ENCODE data around the gene SLC6A20.

DNA sequence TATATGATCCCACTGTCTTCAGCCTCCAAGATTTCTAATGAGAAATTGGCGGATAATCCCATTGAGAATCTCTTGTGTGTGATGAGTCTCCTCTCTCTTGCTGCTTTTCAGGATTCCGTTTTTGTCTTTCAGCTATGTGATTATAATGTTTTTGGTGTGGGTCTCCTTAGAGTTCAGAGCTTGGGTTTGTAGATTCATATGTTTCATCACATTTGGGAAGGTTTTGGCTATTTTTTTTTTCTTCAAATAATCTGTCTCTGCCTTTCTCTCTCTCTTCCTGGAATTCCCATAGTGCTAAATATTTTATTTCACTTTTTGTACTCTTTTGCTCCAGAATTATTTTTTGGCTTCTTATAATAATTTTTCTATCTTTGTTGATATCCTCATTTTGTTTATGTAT, 66.7 kb downstream of the SLC6A20 start:
- TF ChIP-seq POLR2A (IDR thresholded peaks at IDR 0.05; ENCODE audit: extremely low read depth, insufficient read length), result no peak
- TF ChIP-seq, protein P1, sequence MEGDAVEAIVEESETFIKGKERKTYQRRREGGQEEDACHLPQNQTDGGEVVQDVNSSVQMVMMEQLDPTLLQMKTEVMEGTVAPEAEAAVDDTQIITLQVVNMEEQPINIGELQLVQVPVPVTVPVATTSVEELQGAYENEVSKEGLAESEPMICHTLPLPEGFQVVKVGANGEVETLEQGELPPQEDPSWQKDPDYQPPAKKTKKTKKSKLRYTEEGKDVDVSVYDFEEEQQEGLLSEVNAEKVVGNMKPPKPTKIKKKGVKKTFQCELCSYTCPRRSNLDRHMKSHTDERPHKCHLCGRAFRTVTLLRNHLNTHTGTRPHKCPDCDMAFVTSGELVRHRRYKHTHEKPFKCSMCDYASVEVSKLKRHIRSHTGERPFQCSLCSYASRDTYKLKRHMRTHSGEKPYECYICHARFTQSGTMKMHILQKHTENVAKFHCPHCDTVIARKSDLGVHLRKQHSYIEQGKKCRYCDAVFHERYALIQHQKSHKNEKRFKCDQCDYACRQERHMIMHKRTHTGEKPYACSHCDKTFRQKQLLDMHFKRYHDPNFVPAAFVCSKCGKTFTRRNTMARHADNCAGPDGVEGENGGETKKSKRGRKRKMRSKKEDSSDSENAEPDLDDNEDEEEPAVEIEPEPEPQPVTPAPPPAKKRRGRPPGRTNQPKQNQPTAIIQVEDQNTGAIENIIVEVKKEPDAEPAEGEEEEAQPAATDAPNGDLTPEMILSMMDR (IDR thresholded peaks at IDR 0.05; ENCODE audit: low read depth, low read length), result no peak

Measured in NB4 (cell line).